ENCODE data around the gene RAP1GDS1.
"Not testable (repeated sequence)": the region's sequence is repeated elsewhere in the genome, so short reads cannot be mapped to it uniquely, and the experiment has no call there.

DNA sequence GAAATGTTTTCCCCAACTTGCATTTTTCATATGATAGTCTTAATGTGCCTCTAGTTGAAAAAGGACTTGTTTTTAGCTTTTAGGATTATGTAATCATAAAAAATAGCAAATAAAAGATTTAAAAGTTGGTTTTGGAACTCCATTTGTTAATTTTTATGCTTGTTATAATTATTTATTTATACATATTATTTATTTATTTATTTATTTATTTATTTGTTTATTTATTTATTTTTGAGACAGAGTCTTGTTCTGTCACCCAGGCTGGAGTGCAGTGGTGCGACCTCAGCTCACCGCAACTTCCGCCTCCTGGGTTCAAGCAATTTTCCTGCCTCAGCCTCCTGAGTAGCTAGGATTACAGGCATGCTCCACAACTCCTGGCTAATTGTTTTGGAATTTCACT is 159.0 kb downstream of the RAP1GDS1 start:
- TF ChIP-seq YY1 (IDR thresholded peaks at IDR 0.05), result not testable (repeated sequence)
- TF ChIP-seq, protein P1, sequence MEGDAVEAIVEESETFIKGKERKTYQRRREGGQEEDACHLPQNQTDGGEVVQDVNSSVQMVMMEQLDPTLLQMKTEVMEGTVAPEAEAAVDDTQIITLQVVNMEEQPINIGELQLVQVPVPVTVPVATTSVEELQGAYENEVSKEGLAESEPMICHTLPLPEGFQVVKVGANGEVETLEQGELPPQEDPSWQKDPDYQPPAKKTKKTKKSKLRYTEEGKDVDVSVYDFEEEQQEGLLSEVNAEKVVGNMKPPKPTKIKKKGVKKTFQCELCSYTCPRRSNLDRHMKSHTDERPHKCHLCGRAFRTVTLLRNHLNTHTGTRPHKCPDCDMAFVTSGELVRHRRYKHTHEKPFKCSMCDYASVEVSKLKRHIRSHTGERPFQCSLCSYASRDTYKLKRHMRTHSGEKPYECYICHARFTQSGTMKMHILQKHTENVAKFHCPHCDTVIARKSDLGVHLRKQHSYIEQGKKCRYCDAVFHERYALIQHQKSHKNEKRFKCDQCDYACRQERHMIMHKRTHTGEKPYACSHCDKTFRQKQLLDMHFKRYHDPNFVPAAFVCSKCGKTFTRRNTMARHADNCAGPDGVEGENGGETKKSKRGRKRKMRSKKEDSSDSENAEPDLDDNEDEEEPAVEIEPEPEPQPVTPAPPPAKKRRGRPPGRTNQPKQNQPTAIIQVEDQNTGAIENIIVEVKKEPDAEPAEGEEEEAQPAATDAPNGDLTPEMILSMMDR (IDR thresholded peaks at IDR 0.05; ENCODE audit: low read depth, low read length, missing input control), result not testable (repeated sequence)
